Measurements from ENCODE around the gene GDNF.

Gene GDNF

DNA sequence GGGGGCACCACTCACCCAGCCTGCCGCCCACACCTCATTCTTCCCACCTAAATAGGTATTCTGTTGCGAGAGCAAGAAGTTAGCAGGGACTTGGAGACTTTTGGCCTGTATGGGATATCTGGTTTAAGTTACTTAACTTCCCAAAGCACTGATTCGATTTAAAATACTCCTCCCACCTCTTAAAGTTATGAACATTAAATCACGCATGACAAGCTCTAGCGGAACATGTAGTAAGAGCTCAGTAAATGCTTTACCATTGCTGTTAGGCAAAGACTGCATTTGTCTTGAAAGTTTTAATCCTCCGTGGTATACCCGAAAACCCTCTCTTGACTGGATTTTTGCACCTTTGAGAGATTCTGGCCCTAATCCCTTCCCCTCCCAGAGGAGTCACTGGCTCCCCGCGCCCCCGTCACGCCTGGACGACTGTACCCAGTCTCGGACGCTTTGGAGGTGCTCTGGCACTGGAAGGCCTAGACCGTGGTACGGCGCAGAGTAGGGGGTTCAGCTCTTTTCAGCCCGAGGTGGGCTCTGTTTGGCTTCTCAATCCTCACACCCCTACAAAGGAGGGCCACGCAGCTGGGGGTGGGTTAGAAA lies 4.4 kb downstream of the GDNF start:
- Histone ChIP-seq H3K27ac (ENCODE audit: low read depth, low read length) (no peak overlapping the region), H3K4me1 (ENCODE audit: insufficient read depth, low read length) (peaks cover 29% of the 10 kb centered on the region), H3K36me3 (ENCODE audit: insufficient read depth, low read length) (no peaks in the 10 kb centered on the region), H3K4me3 (ENCODE audit: low read length) (peak overlapping the region; percentile 56), H3K9ac (ENCODE audit: low read depth, low read length) (no peak overlapping the region), H3K27me3 (ENCODE audit: insufficient read depth, low read length) (peaks cover 98% of the 10 kb centered on the region), H3K9me3 (ENCODE audit: insufficient read depth, low read depth, low read length) (no peaks in the 10 kb centered on the region)
- WGBS = 65% methylated on average over 16 of the region's 19 CpGs

DNA sequence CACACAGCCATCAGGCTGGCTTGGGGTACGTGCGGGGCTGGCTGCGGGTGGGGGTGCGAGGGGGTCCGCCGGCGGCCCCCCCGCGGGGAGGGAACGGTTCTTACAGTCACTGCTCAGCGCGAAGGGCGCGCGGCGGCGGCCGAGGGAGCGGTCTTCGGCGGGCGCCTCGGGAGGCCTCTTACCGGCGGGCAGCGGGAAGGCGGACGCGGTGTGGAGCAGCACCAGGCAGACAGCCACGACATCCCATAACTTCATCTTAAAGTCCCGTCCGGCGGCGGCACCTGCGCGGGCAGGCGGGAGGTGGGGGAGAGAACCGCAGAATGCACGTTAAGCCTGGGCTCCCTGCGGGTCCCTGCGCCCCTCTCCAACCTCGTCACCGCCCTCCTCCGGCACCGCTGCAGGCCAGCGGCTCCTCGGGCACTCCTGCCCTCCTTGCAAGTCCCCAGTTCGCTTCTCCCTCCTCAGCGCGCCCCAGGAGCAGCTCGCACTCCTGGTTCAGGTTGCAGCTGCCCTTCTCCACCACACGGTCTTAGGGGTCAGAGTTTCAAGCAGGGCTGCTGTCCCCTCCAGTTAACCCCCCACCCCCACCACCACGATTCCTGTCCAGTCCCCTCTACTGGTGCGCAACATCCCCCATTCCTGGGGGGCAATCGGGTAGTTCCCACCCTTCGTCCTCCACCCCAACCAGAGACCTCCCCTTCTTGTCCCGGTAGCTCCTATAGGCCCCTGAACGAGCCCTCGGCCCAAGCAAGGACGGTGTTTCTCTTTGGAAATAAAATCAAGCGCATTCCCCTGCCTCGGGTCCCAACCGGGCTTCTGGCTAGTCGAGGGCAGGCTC lies 5.1 kb downstream of the GDNF start:
- Histone ChIP-seq H3K4me3 (ENCODE audit: low read length) (peak overlapping the region; percentile 56), H3K4me1 (ENCODE audit: insufficient read depth, low read length) (peaks cover 28% of the 10 kb centered on the region), H3K27ac (ENCODE audit: low read depth, low read length) (no peak overlapping the region), H3K9me3 (ENCODE audit: insufficient read depth, low read depth, low read length) (no peaks in the 10 kb centered on the region), H3K9ac (ENCODE audit: low read depth, low read length) (peak overlapping the region; percentile 11; the same call in 1 of the 2 replicates), H3K36me3 (ENCODE audit: insufficient read depth, low read length) (no peaks in the 10 kb centered on the region), H3K27me3 (ENCODE audit: insufficient read depth, low read length) (peaks cover 90% of the 10 kb centered on the region)
- WGBS = 4% methylated on average over 64 of the region's 64 CpGs

DNA sequence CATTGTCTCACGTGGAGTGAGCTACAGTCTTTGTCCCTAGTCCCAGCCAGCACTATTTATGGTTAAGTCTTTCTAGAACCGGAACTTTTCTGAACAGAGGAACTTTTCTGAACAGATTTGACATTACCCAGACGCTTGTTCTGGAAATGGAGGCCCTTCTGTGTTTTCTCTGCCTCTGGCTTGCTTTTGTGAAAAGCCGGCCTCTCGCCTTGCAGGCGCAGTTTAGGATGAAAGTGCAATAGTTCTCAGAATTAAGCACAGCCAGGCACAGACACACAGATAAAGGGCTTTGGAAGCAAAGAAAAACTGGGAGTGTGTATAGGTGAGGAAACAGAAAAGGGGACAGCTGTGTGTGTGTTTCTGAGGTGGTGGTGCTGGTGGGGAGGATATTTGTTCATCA lies 5.9 kb downstream of the GDNF start:
- H3K27ac ChIP-seq (ENCODE audit: low read depth, low read length) = no peak overlapping the region
- peaks cover 83% of the 10 kb centered on the region for H3K27me3 ChIP-seq (ENCODE audit: insufficient read depth, low read length)

DNA sequence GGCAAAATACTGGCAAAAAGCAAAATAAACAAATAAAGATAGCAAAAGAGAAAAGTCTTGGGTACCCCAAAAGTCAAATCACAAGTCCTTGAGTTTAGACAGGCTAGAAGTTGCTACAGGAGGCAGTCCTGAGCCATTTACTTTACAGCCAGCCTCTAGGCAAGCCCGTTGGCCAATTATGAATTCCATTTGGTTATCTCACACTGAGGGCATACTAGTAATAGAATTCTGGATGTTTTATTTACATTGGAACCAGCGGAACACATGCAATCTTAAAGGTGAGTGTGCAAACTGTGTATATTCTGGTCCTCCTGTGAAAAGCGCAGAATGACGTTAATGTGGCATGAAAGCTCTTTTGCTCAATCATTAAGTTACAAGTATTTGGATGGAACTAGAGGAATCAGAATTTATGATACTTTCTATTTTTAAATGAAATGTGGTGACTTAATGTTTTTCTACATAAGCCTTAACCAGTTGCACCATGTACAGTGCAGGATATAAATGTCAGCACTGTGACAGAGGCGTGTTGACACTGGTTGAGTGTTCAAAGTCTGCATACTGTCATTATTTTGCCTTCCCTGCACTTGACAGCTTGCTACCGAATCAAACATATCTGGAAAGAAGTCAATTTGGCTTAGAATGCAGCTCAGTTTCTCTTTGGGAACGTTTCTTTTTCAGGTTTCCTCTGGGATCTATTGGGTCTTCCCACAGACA lies 7.9 kb downstream of the GDNF start:
- peaks cover 63% of the 10 kb centered on the region for H3K27me3 ChIP-seq (ENCODE audit: insufficient read depth, low read length)

More for the DNA sequence above, 5.9 kb downstream of the GDNF start:
- H3K4me3 ChIP-seq (ENCODE audit: low read length) = peak overlapping the region; percentile 56
- H3K9me3 ChIP-seq (ENCODE audit: insufficient read depth, low read depth, low read length) = no peaks in the 10 kb centered on the region
- H3K4me1 ChIP-seq (ENCODE audit: insufficient read depth, low read length) = peaks cover 28% of the 10 kb centered on the region
- no peak overlapping the region for H3K9ac ChIP-seq (ENCODE audit: low read depth, low read length)
- no peaks in the 10 kb centered on the region for H3K36me3 ChIP-seq (ENCODE audit: insufficient read depth, low read length)
- WGBS = 72% methylated on average over 6 of the region's 6 CpGs

DNA sequence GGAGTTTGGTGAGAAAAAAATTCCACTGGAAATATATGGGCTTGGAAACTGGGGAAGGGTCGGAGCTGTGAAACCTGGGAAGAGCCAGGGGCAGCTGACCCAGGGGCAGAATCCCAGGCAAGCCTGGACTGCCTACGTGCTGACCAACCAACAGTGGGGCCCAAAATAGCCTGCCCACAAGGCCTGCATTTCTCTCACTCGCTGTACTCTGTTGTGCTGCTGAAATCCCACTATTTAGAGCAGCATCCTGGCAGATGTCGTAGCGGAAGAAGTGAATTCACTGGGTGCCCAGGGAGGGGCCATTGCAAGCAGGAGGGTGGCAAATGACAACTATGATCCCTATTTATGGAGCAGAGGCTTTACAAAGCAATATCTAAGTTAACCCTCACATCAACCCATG lies 9.5 kb downstream of the GDNF start:
- 88% methylated on average over 5 of the region's 5 CpGs for WGBS
- H3K9me3 ChIP-seq (ENCODE audit: insufficient read depth, low read depth, low read length) = no peaks in the 10 kb centered on the region
- H3K27me3 ChIP-seq (ENCODE audit: insufficient read depth, low read length) = peaks cover 46% of the 10 kb centered on the region
- no peak overlapping the region for H3K27ac ChIP-seq (ENCODE audit: low read depth, low read length)
- no peaks in the 10 kb centered on the region for H3K36me3 ChIP-seq (ENCODE audit: insufficient read depth, low read length)
- peaks cover 14% of the 10 kb centered on the region for H3K4me1 ChIP-seq (ENCODE audit: insufficient read depth, low read length)
- no peak overlapping the region for H3K9ac ChIP-seq (ENCODE audit: low read depth, low read length)
- no peak overlapping the region for H3K4me3 ChIP-seq (ENCODE audit: low read length)

More for the DNA sequence above, 7.9 kb downstream of the GDNF start:
- Histone ChIP-seq H3K4me1 (ENCODE audit: insufficient read depth, low read length) (peaks cover 18% of the 10 kb centered on the region), H3K4me3 (ENCODE audit: low read length) (no peak overlapping the region), H3K36me3 (ENCODE audit: insufficient read depth, low read length) (no peaks in the 10 kb centered on the region), H3K27ac (ENCODE audit: low read depth, low read length) (no peak overlapping the region), H3K9me3 (ENCODE audit: insufficient read depth, low read depth, low read length) (no peaks in the 10 kb centered on the region), H3K9ac (ENCODE audit: low read depth, low read length) (no peak overlapping the region)
- 81% methylated on average over 7 of the region's 7 CpGs for WGBS

DNA sequence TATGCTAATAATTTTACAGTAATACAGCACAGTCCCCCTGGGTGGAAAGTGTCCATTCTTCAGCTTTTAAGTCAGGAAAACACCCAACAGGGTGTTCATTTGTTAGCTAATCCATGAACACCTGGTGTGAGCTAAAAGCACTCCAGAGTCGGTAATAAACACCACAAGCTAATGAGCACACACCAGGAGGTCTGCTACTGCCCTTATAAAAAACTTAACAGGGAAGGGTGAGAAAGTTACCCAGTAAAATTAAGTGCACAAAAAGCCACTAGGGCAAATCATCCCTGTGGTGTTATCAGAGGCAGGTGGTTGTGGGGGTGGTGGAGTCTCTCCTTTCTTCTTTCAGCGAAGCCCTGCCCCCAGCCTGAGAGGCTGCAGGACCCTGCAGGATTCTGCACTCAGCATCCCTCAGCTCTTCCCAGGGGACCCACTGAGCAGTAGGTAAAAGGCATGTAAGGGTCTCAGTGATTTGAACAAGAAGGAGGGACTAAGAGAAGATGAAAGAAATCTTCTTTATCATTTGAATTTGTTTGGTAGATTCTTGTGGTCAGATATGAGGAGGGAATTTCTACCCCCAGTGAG lies 14.4 kb downstream of the GDNF start:
- Histone ChIP-seq H3K36me3 (ENCODE audit: insufficient read depth, low read length) (no peaks in the 10 kb centered on the region), H3K9me3 (ENCODE audit: insufficient read depth, low read depth, low read length) (no peaks in the 10 kb centered on the region), H3K27ac (ENCODE audit: low read depth, low read length) (no peak overlapping the region), H3K27me3 (ENCODE audit: insufficient read depth, low read length) (no peaks in the 10 kb centered on the region), H3K9ac (ENCODE audit: low read depth, low read length) (no peak overlapping the region), H3K4me3 (ENCODE audit: low read length) (no peak overlapping the region), H3K4me1 (ENCODE audit: insufficient read depth, low read length) (peaks cover 19% of the 10 kb centered on the region)
- WGBS = 8% methylated on average over 1 of the region's 2 CpGs

DNA sequence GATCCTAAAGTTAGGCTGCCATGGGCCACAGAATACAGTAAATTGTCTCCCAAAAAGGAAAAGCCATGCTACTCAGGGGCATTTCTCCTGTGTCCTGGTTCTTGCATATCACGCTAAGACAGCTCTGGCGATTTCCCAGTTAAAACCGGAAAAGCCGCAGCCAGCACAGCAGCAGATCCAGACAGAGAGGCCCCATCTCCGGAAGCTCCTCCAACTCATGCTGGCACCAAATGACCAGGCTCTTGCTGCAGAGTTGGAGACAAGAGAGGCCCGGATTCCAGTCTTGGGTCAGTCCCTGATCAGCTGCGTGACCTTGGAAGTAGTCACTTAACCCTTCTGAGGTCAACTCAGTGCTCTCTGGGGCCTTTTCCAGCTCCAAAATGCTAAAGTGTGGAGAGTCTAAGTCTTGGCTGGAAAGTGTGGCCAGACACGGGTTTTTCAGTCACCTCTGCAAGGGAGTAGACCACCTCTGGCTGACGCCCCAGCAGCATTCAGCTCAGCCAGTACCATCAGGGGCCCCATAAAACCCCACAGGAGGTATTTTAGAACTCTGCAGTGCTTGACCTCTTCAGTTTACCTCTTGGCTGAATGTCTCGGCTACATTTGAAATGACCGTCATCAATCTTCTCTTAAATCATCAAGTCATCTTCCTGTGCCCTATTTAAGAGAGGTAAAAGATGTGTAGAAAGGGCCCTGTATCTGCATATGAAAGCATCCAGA lies 16.2 kb downstream of the GDNF start:
- H3K9ac ChIP-seq (ENCODE audit: low read depth, low read length) = no peak overlapping the region
- 89% methylated on average over 11 of the region's 11 CpGs for WGBS
- no peak overlapping the region for H3K27ac ChIP-seq (ENCODE audit: low read depth, low read length)
- no peaks in the 10 kb centered on the region for H3K36me3 ChIP-seq (ENCODE audit: insufficient read depth, low read length)
- no peaks in the 10 kb centered on the region for H3K27me3 ChIP-seq (ENCODE audit: insufficient read depth, low read length)
- peaks cover 19% of the 10 kb centered on the region for H3K4me1 ChIP-seq (ENCODE audit: insufficient read depth, low read length)
- H3K9me3 ChIP-seq (ENCODE audit: insufficient read depth, low read depth, low read length) = no peaks in the 10 kb centered on the region
- no peak overlapping the region for H3K4me3 ChIP-seq (ENCODE audit: low read length)

DNA sequence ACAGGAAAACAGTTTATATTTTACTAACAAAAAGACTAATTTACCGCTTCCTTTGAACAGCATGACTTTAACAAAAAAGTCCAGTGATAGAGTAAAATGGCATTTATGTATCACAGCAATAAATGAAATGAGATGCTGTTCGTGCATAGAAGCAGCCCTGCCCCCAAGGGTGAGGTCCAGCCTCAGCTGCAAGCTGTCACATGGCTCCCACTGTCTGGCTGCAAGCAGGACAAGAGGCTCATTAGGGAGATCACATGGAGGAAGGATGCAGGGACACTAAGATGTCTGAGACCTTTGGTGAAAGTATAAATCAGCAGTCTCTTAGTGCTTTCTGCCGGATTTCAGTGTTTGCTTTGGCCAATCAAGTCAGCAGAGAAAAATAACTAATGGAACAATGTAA lies 23.0 kb downstream of the GDNF start:
- Histone ChIP-seq H3K9me3 (ENCODE audit: insufficient read depth, low read depth, low read length) (no peaks in the 10 kb centered on the region), H3K4me1 (ENCODE audit: insufficient read depth, low read length) (peaks cover 13% of the 10 kb centered on the region), H3K36me3 (ENCODE audit: insufficient read depth, low read length) (no peaks in the 10 kb centered on the region), H3K27me3 (ENCODE audit: insufficient read depth, low read length) (no peaks in the 10 kb centered on the region), H3K9ac (ENCODE audit: low read depth, low read length) (no peak overlapping the region), H3K27ac (ENCODE audit: low read depth, low read length) (no peak overlapping the region), H3K4me3 (ENCODE audit: low read length) (no peak overlapping the region)
- 57% methylated on average over 2 of the region's 3 CpGs for WGBS

DNA sequence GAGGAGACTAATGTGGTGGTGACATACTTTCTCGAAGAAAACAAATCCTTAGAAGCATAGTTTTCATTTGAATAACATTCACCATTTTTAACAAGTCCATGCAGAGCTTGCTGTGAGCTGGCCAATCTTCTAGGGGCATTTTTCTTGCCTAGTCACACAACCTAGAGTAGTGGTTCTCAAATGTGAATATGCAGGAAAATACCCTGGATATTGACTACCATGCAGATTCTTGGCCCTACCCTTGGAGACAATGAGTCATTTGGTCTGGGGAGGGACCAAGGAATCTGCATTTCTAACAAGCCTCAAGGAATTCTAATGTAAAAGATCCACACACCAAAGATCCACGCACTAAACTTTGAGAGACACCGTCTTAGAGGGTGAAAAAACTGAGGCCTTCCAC lies 23.5 kb downstream of the GDNF start:
- Histone ChIP-seq H3K36me3 (ENCODE audit: insufficient read depth, low read length) (no peaks in the 10 kb centered on the region), H3K27ac (ENCODE audit: low read depth, low read length) (no peak overlapping the region), H3K9ac (ENCODE audit: low read depth, low read length) (no peak overlapping the region), H3K27me3 (ENCODE audit: insufficient read depth, low read length) (no peaks in the 10 kb centered on the region), H3K4me1 (ENCODE audit: insufficient read depth, low read length) (peaks cover 13% of the 10 kb centered on the region), H3K9me3 (ENCODE audit: insufficient read depth, low read depth, low read length) (no peaks in the 10 kb centered on the region), H3K4me3 (ENCODE audit: low read length) (no peak overlapping the region)
- WGBS = 62% methylated on average over 3 of the region's 3 CpGs

DNA sequence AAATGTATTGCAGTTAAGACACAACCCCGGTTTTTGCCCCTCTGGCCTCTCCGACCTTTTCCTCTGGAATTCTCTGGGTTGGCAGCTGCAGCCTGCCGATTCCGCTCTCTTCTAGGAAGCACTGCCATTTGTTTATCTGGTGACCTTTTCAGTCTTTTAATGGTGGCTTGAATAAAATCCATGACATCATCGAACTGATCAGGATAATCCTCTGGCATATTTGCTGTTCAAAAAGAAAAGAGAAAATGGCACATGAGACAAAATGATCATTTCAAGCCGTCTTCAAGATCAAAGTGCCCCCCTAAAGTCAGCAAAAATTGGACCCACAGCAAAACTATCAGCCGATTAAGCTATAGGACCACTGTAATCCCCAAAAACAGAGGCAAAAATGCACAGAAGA lies 23.9 kb downstream of the GDNF start:
- Histone ChIP-seq H3K27me3 (ENCODE audit: insufficient read depth, low read length) (no peaks in the 10 kb centered on the region), H3K36me3 (ENCODE audit: insufficient read depth, low read length) (no peaks in the 10 kb centered on the region), H3K9me3 (ENCODE audit: insufficient read depth, low read depth, low read length) (no peaks in the 10 kb centered on the region), H3K9ac (ENCODE audit: low read depth, low read length) (no peak overlapping the region), H3K4me1 (ENCODE audit: insufficient read depth, low read length) (peaks cover 13% of the 10 kb centered on the region), H3K27ac (ENCODE audit: low read depth, low read length) (no peak overlapping the region), H3K4me3 (ENCODE audit: low read length) (no peak overlapping the region)
- WGBS = 93% methylated on average over 7 of the region's 7 CpGs

All from HUES64 (cell line).